Right lobe of liver (tissue), 4 donors: ENCODE measurements around the gene EMP1.

ENCODE experiments used
- CTCF ChIP-seq, 4 donors: fragments of 200-600 bp in 3 of 4; fragments of 450-650 bp in 1 of 4; IDR thresholded peaks; one replicate each; pipeline versions ENCODE4 v1.5.1 to v1.8.0; 2016 to 2022; ENCODE audit warnings: antibody characterized with exemption in 4 of 4, mild to moderate bottlenecking in 2 of 4
- POLR2A ChIP-seq: fragments of 450-650 bp; IDR thresholded peaks from one replicate; pipeline ENCODE4 v1.6.1; 2017; ENCODE audit warnings: antibody characterized with exemption, mild to moderate bottlenecking
- donor health status: DM: no; HTN: no; CAD: no.
- donor health status: DM: no; HTN: no; CAD: no.
- donor health status: DM: no; HTN: yes; CAD: no.

- TF ChIP-seq CTCF (IDR thresholded peaks at IDR 0.05) (no peak), POLR2A (no peak)
Measured at GRCh38 chr12:13268581-13268980, 72.1 kb downstream of the EMP1 start.
